Caco-2 (cell line): ENCODE results near the gene PLB1. TPM values are rescaled to one million over a fixed set of nuclear protein-coding genes. Genes with fewer than 3 reads are reported as not detected.

Experiments used
- BruUV-seq: library from RNA; stranded (reverse); fragments of 400-500 nt; replicated peaks from 2 replicates; lab custom pipeline; 2021; lab: Mats Ljungman, UMichigan
- CTCF ChIA-PET: fragments of 300-600 bp; sonication (Branson Sonifier 250); formaldehyde crosslinking; loops from one replicate; lab custom pipeline; 2022; ENCODE audit warnings: antibody characterized with exemption; lab: Charles Lee
- POLR2A ChIA-PET: fragments of 300-600 bp; sonication (Branson Sonifier 250); formaldehyde crosslinking; loops from one replicate; lab custom pipeline; 2022; ENCODE audit warnings: antibody characterized with exemption; lab: Charles Lee
- DNase-seq, 2 experiments: peaks; one replicate each; pipeline versions ENCODE4 v3.0.0 to v3.0.0-alpha.2; 2020 to 2022
- H3K27me3 ChIP-seq: replicated peaks from 2 replicates; pipeline ENCODE4 v1.6.0; 2011; ENCODE audit warnings: low read length; ENCODE audit not compliant: control insufficient read depth, insufficient read depth
- H3K36me3 ChIP-seq: 2 replicates; pipeline ENCODE4 v1.5.1; 2011; ENCODE audit warnings: low read length; ENCODE audit not compliant: control insufficient read depth, insufficient read depth
- H3K4me1 ChIP-seq: fragments of 250-450 bp; sonication (Bioruptor Pico); 2 replicates; pipeline ENCODE4 v1.5.1; 2020; ENCODE audit warnings: mild to moderate bottlenecking
- H3K4me3 ChIP-seq: 2 replicates; pipeline ENCODE4 v1.5.1; 2011; ENCODE audit warnings: low read depth, mild to moderate bottlenecking, control low read depth, low read length
- H3K9me3 ChIP-seq: fragments of 250-450 bp; sonication (Bioruptor Pico); 2 replicates; pipeline ENCODE4 v1.5.1; 2020; ENCODE audit warnings: mild to moderate bottlenecking, moderate library complexity
- H3K27ac Mint-ChIP-seq: one replicate; pipeline ENCODE4 v1.8.0; 2022; ENCODE audit warnings: mixed read lengths; ENCODE audit not compliant: unreplicated experiment
- H3K27me3 Mint-ChIP-seq: one replicate; pipeline ENCODE4 v1.8.0; 2022; ENCODE audit warnings: mixed read lengths; ENCODE audit not compliant: insufficient read depth, unreplicated experiment
- H3K36me3 Mint-ChIP-seq: one replicate; pipeline ENCODE4 v1.8.0; 2022; ENCODE audit warnings: mild to moderate bottlenecking, mixed read lengths; ENCODE audit not compliant: insufficient read depth, unreplicated experiment
- H3K4me1 Mint-ChIP-seq: one replicate; pipeline ENCODE4 v1.8.0; 2022; ENCODE audit warnings: low read depth, mixed read lengths; ENCODE audit not compliant: unreplicated experiment
- H3K4me3 Mint-ChIP-seq: one replicate; pipeline ENCODE4 v1.8.0; 2022; ENCODE audit warnings: mild to moderate bottlenecking, moderate library complexity, mixed read lengths; ENCODE audit not compliant: unreplicated experiment
- H3K9me3 Mint-ChIP-seq: one replicate; pipeline ENCODE4 v1.8.0; 2022; ENCODE audit warnings: mixed read lengths; ENCODE audit not compliant: unreplicated experiment
- intact Hi-C: fragments of 100-400 bp; cut with micrococcal nuclease; formaldehyde crosslinking; loops from one replicate; pipeline ENCODE4 v1.10.0; 2022; ENCODE audit not compliant: unreplicated experiment
- total RNA-seq: library from RNA; stranded (reverse); gene quantifications from 2 replicates; pipeline ENCODE4 v1.2.3, GENCODE V29; 2022
- TF ChIP-seq, protein P1 (sequence below), 2 experiments: fragments of 200-600 bp in 1 of 2; IDR thresholded peaks; 1 replicate in 1 of 2; 2 replicates in 1 of 2; pipeline versions ENCODE4 v1.5.1 to v1.8.0; 2011 to 2022; ENCODE audit warnings: antibody characterized with exemption in 1 of 2, control low read depth in 1 of 2, inconsistent platforms in 1 of 2, low read depth in 1 of 2, low read length in 1 of 2, mild to moderate bottlenecking in 1 of 2, moderate library complexity in 1 of 2; ENCODE audit not compliant: insufficient read depth in 1 of 2, severe bottlenecking in 1 of 2, unreplicated experiment in 1 of 2

Gene PLB1
- total RNA-seq, 1 experiment from 2014 or later = 2.8 TPM

GRCh38 chr2:28528206-28528605, 32.3 kb downstream of the PLB1 start:
- POLR2A ChIA-PET = no interaction called here

DNA sequence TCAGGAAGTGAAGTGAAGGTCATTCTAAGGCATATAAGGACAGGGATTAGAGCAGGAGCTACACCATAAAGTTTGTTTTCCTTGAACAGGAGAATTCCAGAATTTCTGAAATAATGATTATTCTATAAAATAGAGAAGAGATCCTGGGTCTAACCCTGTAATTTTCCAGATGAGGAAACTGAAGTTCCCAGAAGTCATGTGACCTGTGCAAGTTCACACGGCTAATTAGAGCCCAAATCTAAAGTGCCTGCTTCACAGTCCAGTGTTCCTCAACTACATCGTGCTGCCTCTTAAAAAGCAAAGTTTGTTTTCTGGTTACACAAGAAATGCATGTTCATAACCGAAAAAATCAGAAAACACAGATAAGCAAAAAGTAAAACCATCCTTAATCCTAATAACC, 34.9 kb downstream of the PLB1 start:
- no peaks in the 10 kb centered on the region for H3K9me3 ChIP-seq
- intact Hi-C loops = no loop called here
- no peaks in the 10 kb centered on the region for H3K4me1 Mint-ChIP-seq
- H3K4me3 ChIP-seq = no peak overlapping the region
- H3K4me3 Mint-ChIP-seq = no peak overlapping the region
- CTCF ChIA-PET = interaction anchor here (0.5 to 1.2 kb wide), 2 partner anchors 36 to 63 kb away, joined by 3 read pairs; no protein-coding TSS in a partner anchor
- no TSS peak for BruUV-seq
- H3K36me3 Mint-ChIP-seq = no peaks in the 10 kb centered on the region
- no peaks in the 10 kb centered on the region for H3K36me3 ChIP-seq
- H3K27me3 Mint-ChIP-seq = no peaks in the 10 kb centered on the region
- POLR2A ChIA-PET = no interaction called here
- no peaks in the 10 kb centered on the region for H3K9me3 Mint-ChIP-seq
- TF ChIP-seq, protein P1, sequence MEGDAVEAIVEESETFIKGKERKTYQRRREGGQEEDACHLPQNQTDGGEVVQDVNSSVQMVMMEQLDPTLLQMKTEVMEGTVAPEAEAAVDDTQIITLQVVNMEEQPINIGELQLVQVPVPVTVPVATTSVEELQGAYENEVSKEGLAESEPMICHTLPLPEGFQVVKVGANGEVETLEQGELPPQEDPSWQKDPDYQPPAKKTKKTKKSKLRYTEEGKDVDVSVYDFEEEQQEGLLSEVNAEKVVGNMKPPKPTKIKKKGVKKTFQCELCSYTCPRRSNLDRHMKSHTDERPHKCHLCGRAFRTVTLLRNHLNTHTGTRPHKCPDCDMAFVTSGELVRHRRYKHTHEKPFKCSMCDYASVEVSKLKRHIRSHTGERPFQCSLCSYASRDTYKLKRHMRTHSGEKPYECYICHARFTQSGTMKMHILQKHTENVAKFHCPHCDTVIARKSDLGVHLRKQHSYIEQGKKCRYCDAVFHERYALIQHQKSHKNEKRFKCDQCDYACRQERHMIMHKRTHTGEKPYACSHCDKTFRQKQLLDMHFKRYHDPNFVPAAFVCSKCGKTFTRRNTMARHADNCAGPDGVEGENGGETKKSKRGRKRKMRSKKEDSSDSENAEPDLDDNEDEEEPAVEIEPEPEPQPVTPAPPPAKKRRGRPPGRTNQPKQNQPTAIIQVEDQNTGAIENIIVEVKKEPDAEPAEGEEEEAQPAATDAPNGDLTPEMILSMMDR (IDR thresholded peaks at IDR 0.05; ENCODE audit: insufficient read depth in 1 of 2, low read depth in 1 of 2, low read length in 1 of 2, severe bottlenecking in 1 of 2, unreplicated experiment in 1 of 2) = no peak
- no peaks in the 10 kb centered on the region for H3K27me3 ChIP-seq
- no peak for DNase-seq
- no peak overlapping the region for H3K27ac Mint-ChIP-seq
- H3K4me1 ChIP-seq = no peaks in the 10 kb centered on the region; the same call in 1 of the 2 replicates

More at GRCh38 chr2:28528206-28528605, 32.3 kb downstream of the PLB1 start:
- Histone ChIP-seq H3K4me3 (no peak overlapping the region), H3K9me3 (no peaks in the 10 kb centered on the region), H3K27me3 (no peaks in the 10 kb centered on the region), H3K4me1 (peaks cover 12% of the 10 kb centered on the region), H3K36me3 (no peaks in the 10 kb centered on the region)
- Mint-ChIP-seq H3K4me3 (no peak overlapping the region), H3K27ac (no peak overlapping the region), H3K27me3 (no peaks in the 10 kb centered on the region), H3K4me1 (peaks cover 10% of the 10 kb centered on the region), H3K9me3 (no peaks in the 10 kb centered on the region), H3K36me3 (no peaks in the 10 kb centered on the region)
- no TSS peak for BruUV-seq
- TF ChIP-seq, protein P1 (IDR thresholded peaks at IDR 0.05; ENCODE audit: insufficient read depth in 1 of 2, low read depth in 1 of 2, low read length in 1 of 2, severe bottlenecking in 1 of 2, unreplicated experiment in 1 of 2) = no peak
- no peak for DNase-seq
- CTCF ChIA-PET = interaction anchor here (0.7 kb wide), 1 partner anchor 56 kb away, joined by 8 read pairs; no protein-coding TSS in a partner anchor
- intact Hi-C loops = no loop called here

GRCh38 chr2:28532399-28532798, 36.5 kb downstream of the PLB1 start:
- DNase-seq = no peak
- Mint-ChIP-seq H3K4me1 (no peaks in the 10 kb centered on the region), H3K9me3 (no peaks in the 10 kb centered on the region), H3K4me3 (no peak overlapping the region), H3K27ac (no peak overlapping the region), H3K27me3 (no peaks in the 10 kb centered on the region), H3K36me3 (no peaks in the 10 kb centered on the region)
- intact Hi-C loops = no loop called here
- CTCF ChIA-PET = no interaction called here
- POLR2A ChIA-PET = no interaction called here
- H3K27me3 ChIP-seq = no peaks in the 10 kb centered on the region
- H3K9me3 ChIP-seq = no peaks in the 10 kb centered on the region
- no TSS peak for BruUV-seq
- TF ChIP-seq, protein P1 (IDR thresholded peaks at IDR 0.05; ENCODE audit: insufficient read depth in 1 of 2, low read depth in 1 of 2, low read length in 1 of 2, severe bottlenecking in 1 of 2, unreplicated experiment in 1 of 2) = no peak
- no peak overlapping the region for H3K4me3 ChIP-seq
- H3K36me3 ChIP-seq = no peaks in the 10 kb centered on the region
- no peaks in the 10 kb centered on the region; the same call in 1 of the 2 replicates for H3K4me1 ChIP-seq
